Breast epithelium (tissue), 4 donors: ENCODE data around the gene ANKS3. TPM values are rescaled to one million over a fixed set of nuclear protein-coding genes. Genes with fewer than 3 reads are reported as not detected.

Experiments
- DNase-seq, 2 donors: peaks; one replicate each; pipeline ENCODE4 v3.0.0-alpha.2; 2019; ENCODE audit warnings: low spot score in 2 of 2
- H3K27ac ChIP-seq, 2 donors: fragments of 200-600 bp; sonication (generic) in 1 of 2; one replicate each; pipeline ENCODE4 v1.5.1; 2016 to 2019; ENCODE audit warnings: mild to moderate bottlenecking in 1 of 2
- H3K27me3 ChIP-seq, 2 donors: fragments of 200-600 bp; sonication (generic) in 1 of 2; one replicate each; pipeline versions ENCODE4 v1.5.1 to v1.6.0; 2017 to 2019; ENCODE audit warnings: control low read depth in 1 of 2, mild to moderate bottlenecking in 1 of 2
- H3K36me3 ChIP-seq: fragments of 200-600 bp; one replicate; pipeline ENCODE4 v1.5.1; 2019
- H3K4me1 ChIP-seq, 2 donors: fragments of 200-600 bp; sonication (generic); one replicate each; pipeline ENCODE4 v1.5.1; 2016 to 2019; ENCODE audit warnings: control low read depth in 1 of 2
- H3K4me3 ChIP-seq, 3 donors: fragments of 200-600 bp; sonication (generic); 1 replicate in 2 of 3; 2 replicates in 1 of 3; pipeline ENCODE4 v1.5.1; 2016 to 2019; ENCODE audit warnings: mild to moderate bottlenecking in 3 of 3, moderate library complexity in 2 of 3
- H3K9me3 ChIP-seq, 2 donors: fragments of 200-600 bp; sonication (generic) in 1 of 2; one replicate each; pipeline ENCODE4 v1.5.1; 2016 to 2019; ENCODE audit warnings: control low read depth in 1 of 2
- POLR2AphosphoS5 ChIP-seq, 3 donors: sonication (generic); formaldehyde crosslinking; IDR thresholded peaks; one replicate each; pipeline ENCODE4 v1.6.1; 2017; ENCODE audit warnings: antibody characterized with exemption in 3 of 3
- intact Hi-C: fragments of 100-400 bp; cut with DNase I; formaldehyde crosslinking; loops from one replicate; pipeline ENCODE4 v1.15.1; 2023; ENCODE audit warnings: low total_unique reads
- total RNA-seq, 3 donors: library from RNA; depleted of rRNA; stranded (reverse); fragments of >200 nt; gene quantifications; one replicate each; pipeline ENCODE4 v1.1.0, GENCODE V29; 2016
- TF ChIP-seq, protein P1 (sequence below), 3 donors: fragments of 450-650 bp; IDR thresholded peaks; one replicate each; pipeline ENCODE4 v1.5.1; 2016 to 2017; ENCODE audit warnings: antibody characterized with exemption in 3 of 3, mild to moderate bottlenecking in 3 of 3, moderate library complexity in 3 of 3

The ANKS3 gene
- total RNA-seq, 3 donors from 2014 or later = 12.6 to 33.1 (median 23.6) TPM

DNA sequence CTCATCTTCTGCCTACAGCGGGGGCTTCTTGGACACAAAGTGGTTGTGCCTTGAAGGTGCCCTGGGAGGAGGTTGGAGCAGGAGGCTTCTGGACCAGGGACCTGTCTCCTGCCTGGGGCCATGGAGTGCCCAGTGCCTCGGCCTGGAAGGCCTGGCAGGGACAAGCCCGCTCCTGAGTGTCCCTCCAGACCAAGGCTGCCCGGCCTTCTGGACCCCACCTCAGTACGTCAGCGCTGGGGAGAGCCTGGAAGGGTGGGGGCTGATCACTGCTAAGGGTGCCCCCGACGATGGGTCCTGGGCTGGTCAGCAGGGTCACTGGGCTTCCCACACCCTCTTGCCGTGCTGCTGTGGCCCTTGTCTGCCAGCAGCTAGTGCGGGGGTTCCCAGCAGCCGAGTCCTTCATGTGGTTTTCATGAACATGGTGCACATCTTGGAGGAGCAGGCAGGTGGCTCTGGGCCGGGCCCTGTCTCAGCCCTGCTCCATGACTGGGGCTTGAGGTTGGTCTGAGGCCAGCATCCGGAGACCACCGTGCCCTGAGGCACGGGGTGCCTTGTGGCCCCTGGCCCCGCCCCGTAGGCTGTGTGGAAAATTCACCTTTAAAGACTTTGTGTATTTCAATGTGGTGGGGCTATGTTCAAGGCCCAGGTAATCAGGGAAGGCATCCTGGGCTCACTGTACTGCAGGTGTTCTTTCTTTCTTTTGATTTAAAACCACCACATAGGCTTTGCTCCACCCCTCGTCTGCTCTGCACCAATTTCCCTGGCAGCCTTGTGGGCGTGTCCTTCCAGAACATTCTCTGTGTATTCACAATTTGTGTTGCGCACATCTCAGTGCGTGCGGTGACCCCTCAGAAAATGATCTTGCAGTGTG is 87.1 kb downstream of the ANKS3 start:
- DNase-seq = no peak
- no peak for TF ChIP-seq POLR2AphosphoS5 (IDR thresholded peaks at IDR 0.05)
- TF ChIP-seq, protein P1, sequence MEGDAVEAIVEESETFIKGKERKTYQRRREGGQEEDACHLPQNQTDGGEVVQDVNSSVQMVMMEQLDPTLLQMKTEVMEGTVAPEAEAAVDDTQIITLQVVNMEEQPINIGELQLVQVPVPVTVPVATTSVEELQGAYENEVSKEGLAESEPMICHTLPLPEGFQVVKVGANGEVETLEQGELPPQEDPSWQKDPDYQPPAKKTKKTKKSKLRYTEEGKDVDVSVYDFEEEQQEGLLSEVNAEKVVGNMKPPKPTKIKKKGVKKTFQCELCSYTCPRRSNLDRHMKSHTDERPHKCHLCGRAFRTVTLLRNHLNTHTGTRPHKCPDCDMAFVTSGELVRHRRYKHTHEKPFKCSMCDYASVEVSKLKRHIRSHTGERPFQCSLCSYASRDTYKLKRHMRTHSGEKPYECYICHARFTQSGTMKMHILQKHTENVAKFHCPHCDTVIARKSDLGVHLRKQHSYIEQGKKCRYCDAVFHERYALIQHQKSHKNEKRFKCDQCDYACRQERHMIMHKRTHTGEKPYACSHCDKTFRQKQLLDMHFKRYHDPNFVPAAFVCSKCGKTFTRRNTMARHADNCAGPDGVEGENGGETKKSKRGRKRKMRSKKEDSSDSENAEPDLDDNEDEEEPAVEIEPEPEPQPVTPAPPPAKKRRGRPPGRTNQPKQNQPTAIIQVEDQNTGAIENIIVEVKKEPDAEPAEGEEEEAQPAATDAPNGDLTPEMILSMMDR (IDR thresholded peaks at IDR 0.05) = no peak
- H3K4me1 ChIP-seq = no peaks in the 10 kb centered on the region
- H3K9me3 ChIP-seq = no peaks in the 10 kb centered on the region
- H3K36me3 ChIP-seq = no peaks in the 10 kb centered on the region
- no peaks in the 10 kb centered on the region for H3K27me3 ChIP-seq
- intact Hi-C loops = no loop called here
- no peak overlapping the region for H3K4me3 ChIP-seq
- H3K27ac ChIP-seq = no peak overlapping the region

Other genes starting within 250 kb of the ANKS3 start
- 1 to 10 TPM; 9.1 to 9.9 (median 9.5) TPM for gene CDIP1, start 195.5 kb downstream of the ANKS3 start, total RNA-seq
- gene C16orf96, start 177.9 kb downstream of the ANKS3 start, total RNA-seq = not detected
- 10 to 100 TPM in 1 of 3 donors, 1 to 10 TPM in 2; 5.8 to 11.3 (median 7.2) TPM for gene UBALD1, start 119.4 kb downstream of the ANKS3 start, total RNA-seq
- 10 to 100 TPM; 26.7 to 28.5 (median 27.9) TPM for gene MGRN1, start 109.4 kb downstream of the ANKS3 start, total RNA-seq
- gene NUDT16L1, start 40.7 kb downstream of the ANKS3 start, total RNA-seq = 10 to 100 TPM; 22.4 to 38.0 (median 32.3) TPM
- 1 to 10 TPM; 1.3 to 2.3 (median 1.8) TPM for gene DNAAF8, start 266 bp upstream of the ANKS3 start, total RNA-seq
- 10 to 100 TPM in 2 of 3 donors, 1 to 10 TPM in 1; 8.2 to 17.0 (median 16.4) TPM for gene ZNF500, start 32.9 kb upstream of the ANKS3 start, total RNA-seq
- gene SEPTIN12, start 54.1 kb upstream of the ANKS3 start, total RNA-seq = not detected
- 10 to 100 TPM in 2 of 3 donors, not detected in 1; 49.0 to 58.7 TPM for gene SMIM22, start 61.1 kb upstream of the ANKS3 start, total RNA-seq
- 10 to 100 TPM in 2 of 3 donors, 1 to 10 TPM in 1; 6.6 to 23.3 (median 21.2) TPM for gene ROGDI, start 68.4 kb upstream of the ANKS3 start, total RNA-seq
- gene GLYR1, start 113.0 kb upstream of the ANKS3 start, total RNA-seq = 10 to 100 TPM; 57.2 to 79.0 (median 58.1) TPM
- gene UBN1, start 113.2 kb upstream of the ANKS3 start, total RNA-seq = 10 to 100 TPM; 28.8 to 32.8 (median 29.1) TPM
- gene PPL, start 202.9 kb upstream of the ANKS3 start, total RNA-seq = 100 to 1,000 TPM in 1 of 3 donors, 10 to 100 TPM in 2; 53.1 to 169 (median 97.5) TPM
- gene SEC14L5, start 224.1 kb upstream of the ANKS3 start, total RNA-seq = 1 to 10 TPM in 1 of 3 donors, under 1 TPM in 2; 0.33 to 1.3 (median 0.59) TPM